GM12892 (cell line): ENCODE data around the gene SWAP70.

Experiments used
- POLR2A ChIP-seq: IDR thresholded peaks from 2 replicates; pipeline ENCODE4 v1.6.1; 2011; ENCODE audit warnings: low read depth, low read length, control low read depth
- POLR2AphosphoS5 ChIP-seq: IDR thresholded peaks from 2 replicates; pipeline ENCODE4 v1.6.1; 2011; ENCODE audit warnings: low read depth, low read length, control low read depth

- TF ChIP-seq POLR2AphosphoS5, result no peak
- TF ChIP-seq POLR2A, result no peak
Observed at GRCh38 chr11:9625162-9625561, 38.7 kb upstream of the SWAP70 start.
